Stimulated activated CD8-positive, alpha-beta memory T cell treated with anti-CD3 and anti-CD28 coated beads, Interleukin-2, amount 100 ng/mL, for 1 hour (primary cell): ENCODE results near the gene DOCK9.

Experiments
- DNase-seq, 2 donors: peaks; one replicate each; pipeline ENCODE4 v3.0.0-alpha.2; 2020; ENCODE audit warnings: low read depth in 2 of 2

The DOCK9 gene

GRCh38 chr13:98888222-98888889, 89.5 kb downstream of the DOCK9 start:
- DNase-seq: no peak

DNA sequence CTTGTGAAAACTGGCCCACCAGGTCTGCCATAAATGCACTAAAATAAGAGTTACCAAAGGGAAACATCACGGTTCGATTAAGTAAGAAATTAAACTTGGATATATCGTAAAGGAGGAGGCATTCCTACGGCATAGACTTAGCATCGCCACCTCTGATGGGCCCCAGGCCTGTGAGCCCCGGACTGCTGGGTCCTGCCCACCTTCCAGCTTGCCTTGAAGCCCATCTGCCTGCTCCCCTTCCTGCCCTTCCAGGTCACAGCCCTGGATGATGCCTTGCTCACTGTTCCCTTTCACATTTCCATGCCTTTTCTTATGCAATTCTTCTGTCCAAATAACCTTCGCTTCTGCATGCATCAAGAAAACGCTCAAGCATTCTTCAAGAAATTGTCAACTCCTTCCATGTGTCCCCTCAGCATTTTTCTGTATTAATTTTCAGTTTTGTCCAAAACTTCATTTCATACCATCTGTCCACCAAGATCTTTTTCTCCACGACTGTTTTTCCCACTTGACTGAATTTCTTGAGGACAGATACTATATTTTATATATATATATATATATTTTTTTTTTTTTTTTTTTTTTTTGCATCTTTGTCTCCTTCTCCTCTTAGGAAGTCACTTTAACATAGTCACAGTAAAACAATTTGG, 91.2 kb downstream of the DOCK9 start:
- no peak for DNase-seq

GRCh38 chr13:98885600-98885999, 92.3 kb downstream of the DOCK9 start:
- no peak for DNase-seq

DNA sequence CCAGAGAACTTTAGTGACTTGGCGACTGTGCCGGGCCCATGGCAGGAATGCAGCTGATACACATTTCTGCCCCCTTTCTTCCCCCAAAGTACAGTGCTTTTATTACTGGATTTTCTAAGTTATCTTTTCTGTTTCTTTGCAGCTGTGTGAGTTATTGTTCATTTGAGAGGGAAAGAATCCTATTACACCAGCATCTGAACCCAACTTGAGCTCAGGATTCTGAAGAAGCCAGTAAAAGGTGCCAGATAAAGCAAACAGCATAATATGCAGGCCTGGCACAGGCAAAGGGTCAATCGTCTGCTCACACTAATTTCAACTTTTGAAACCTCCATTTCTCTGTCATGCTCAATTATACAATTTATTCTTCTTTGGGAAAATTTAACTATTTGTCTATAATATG, 93.9 kb downstream of the DOCK9 start:
- DNase-seq: no peak

- DNase-seq: no peak
Measured at GRCh38 chr13:98881390-98881789, 96.5 kb downstream of the DOCK9 start.

DNA sequence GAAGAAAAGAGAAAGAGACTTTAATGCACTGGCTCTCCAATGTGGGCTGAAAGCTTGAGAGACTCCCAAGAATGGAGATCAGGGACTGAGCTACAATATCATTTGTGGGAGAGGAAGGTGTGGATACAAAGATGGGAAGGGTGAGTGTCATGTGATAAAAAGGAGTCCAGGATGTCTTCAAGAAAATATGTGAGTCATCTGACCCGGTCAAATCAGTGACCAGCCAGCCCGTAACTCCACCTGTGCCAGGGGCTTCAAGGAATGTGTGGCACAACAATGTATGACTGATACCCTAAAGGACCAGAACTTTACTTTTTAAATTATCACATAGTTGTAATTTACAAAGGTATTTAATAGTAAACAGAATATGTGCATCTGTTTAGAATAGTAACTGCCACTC, 97.2 kb downstream of the DOCK9 start:
- no peak for DNase-seq

DNA sequence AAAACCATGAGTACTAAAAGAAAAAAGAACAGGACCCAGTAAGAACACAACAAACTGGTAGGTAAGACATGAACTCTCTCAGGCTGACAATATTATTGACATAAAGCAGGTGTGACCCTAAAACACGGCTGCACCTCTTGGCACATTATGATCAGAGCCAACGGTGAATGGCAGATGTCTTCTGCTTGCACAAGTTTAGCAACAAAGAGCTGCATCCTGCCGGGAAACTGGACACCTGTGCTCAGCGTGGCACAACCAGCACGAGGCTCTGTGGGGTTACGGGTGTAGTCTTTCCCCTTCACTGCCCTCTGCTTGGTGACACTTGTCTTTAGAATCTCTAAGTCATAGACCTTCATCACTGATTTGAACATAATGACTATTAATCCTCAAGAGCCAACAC, 97.9 kb downstream of the DOCK9 start:
- no peak for DNase-seq

DNA sequence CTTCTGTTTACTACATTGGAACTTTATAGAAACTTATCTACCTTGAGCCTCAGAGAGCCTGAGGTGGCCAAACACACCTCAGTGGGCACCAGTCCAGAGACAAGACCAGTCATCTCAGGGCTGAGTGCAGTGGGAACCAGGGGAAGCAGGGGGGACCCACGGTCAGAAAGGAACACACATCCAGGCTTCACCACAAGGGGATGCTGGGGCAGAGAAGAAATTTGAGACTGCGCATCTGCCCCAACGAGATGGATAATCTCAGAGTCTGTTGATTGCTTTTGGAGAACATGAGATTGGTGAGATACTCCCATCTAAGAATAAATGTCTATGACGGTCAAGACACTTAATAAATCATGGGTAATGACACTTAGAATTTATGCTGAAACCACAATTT, 98.7 kb downstream of the DOCK9 start:
- no peak for DNase-seq

DNA sequence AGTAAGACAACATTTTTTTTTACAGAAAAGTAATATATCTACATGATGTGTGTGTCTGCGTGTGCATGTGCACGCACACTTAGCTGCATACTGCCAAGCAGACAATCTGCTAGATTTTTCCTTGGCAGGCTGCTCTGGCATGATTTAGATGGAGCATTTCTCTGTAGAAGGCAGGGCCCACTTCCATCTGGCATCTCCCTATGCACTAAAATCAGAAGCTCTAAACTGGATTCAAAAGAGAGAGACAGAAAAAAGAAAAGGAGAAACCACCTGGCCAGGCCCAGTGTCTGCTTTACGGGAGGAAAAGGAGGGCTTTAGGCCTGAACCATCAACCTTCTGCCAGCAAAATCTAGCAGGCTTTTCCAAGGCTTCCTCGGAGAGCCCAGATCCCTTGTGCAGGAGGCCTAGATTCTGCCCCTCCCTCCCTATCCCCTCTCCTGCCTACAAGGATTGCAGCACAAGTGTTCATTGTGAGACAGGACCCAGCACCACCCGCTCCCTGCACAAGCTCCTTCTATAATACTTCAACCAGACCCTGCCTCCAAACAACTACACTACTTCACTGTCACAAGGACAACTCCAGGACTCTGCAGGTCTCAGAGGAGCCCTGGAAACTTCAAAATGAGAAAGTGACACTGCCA, 99.3 kb downstream of the DOCK9 start:
- DNase-seq: no peak

DNA sequence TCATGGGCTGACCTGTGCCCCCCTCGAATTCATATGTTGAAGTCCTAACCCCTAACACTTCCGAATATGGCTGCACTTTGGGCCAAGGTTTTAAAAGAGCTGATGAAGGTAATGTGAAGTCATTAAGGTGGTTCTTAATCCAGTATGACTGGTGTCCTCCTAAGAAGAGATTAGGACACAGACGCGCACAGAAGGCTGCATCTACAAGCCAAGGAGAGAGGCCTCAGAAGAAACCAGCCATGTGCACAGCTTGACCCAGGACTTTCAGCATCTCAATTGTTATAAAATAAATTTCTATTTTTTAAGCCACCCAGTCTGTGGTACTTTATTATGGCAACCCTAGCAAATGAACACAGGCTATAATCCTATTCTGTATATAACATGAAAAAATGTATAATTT, 99.9 kb downstream of the DOCK9 start:
- DNase-seq: no peak

DNA sequence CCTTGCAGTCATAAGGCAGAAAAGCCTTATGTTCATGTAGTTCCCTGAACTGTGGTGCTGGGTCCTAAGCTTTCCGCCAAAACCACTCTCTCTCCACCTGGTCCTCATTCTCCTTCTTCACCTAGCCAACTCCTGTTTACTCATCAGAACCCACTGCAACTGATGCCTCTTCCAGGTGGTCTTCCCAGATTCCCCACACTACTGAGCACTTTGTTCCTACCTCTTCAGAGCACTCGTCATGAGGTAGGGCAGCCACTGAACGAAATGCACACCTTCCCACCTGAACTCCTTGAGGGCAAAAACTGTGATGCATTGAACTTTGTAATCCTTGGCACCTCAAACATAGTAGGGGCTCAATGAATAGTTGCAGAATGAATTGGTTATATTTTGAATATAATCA, 100.4 kb downstream of the DOCK9 start:
- DNase-seq: no peak

DNA sequence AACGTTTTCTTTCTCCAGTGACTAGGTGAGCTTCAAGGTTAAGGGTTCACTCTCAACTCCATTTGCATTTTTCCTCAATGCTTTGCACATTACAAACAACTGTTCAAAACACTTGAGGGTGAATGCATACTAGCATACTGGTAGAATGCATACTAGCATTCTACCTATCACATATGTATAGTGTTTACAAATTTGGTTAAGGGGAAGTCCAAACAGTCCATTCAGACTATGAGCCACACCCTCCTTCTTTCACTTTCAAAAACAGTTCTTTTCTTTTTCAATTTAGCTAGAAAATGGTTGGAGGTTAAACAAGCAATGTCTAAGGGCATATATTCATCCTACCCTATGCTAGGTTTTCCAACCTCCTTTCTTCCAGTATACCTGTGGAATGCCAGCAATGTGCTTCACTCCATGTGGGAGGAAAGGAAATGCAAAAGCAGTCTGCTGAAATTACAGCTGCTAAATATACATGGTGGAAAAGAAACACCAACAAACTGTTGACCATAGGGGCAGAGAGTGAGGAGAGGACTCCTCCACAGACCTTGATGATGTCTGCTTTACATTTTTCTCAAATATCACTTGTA, 102.6 kb downstream of the DOCK9 start:
- DNase-seq: no peak

DNA sequence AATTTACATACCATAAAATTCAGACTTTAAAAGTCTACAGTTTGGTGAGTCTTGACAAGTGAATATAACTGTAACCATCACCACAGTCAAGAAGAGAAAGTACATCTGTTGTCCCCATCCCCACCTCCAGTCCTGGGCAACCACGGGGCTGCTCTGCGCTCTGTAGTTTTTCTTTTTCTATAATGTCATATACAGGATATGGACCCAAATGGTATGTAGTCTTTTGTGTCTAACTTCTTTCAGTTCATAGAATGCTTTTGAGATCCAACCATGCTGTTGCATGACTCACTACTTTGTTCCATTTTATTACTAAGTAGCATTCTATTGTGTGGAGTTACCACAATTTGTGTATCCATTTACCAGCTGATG, 103.9 kb downstream of the DOCK9 start:
- no peak for DNase-seq

DNA sequence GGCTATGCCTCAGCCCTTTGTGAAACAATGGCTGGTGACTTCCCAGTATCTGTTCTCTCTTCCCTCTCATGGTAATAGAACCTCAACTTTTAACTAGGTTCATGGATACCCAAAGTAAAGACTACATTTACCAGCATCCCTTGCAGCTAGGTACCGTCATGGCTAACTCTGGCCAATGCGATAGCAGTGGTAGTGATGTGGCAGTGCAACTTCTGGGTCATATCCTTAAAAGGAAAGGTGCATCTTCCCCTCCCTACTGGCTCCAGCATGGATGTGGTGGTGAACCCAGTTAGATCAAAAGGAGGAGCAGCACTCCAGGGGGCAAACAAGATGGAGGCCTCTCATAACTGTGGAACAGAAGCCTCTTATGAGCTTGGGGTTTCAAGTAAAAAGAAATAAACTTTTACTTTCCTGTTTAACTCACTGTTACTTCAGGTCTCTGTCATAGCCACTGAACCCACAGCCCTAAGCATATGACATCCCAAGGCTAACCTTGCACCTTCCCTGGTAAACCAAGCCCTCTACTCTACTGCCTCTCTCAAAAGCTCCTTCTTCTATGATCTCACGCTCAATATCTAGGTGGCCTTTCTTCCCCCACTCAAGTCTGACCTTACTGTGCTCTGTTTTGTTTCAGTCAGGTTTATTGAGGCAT, 104.4 kb downstream of the DOCK9 start:
- DNase-seq: no peak

DNA sequence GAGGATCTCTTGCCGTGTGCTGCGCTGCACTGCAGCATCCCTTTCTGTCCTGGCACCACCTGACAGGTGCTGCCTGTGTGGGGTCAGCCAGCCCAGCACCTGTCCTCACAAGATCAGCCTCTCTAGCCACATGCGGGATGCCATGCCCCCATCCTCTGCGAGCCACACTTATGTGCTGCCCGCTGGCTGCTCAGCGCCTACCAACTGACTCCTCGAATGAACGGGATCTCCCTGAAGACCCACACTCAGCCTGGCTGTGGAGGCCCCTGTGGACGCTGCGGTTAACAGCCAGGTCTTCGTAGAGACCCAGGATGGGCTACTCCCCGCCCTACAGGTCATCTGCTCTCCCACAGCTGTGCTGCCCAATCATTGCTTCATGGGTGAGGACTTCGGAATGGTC, 106.1 kb downstream of the DOCK9 start:
- DNase-seq: no peak

DNA sequence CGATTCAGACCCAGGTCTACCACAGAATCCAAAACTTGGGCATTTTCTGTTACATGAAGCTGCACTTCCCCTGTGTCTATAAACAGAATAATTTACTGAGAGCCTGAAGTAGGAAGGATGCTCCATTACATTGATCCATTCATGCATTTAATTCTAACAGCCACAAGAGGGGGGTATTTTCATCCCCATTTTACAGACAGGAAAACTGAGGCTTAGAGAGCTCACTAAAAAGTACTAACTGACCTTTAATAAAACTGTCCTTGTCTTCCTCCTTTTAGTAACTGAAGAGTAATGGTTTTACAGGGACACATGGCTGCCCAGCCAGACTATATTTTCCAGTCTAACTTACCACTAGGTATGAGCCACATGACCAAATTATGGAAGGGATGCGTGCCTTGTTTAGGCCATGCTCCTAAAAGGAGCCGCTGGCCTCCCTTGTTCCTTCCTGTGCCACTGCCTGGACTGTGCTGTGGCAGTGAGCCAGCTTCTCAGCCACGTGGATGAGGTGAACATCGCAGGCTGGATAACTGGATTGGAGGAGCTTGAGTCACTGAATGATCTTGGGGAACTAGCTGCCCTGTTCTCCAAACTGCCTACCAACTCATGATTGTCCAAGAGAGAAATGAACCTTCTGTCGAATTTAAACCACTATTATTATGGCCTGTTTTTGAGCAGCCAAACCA, 108.3 kb downstream of the DOCK9 start:
- no peak for DNase-seq

GRCh38 chr13:98868932-98869331, 108.9 kb downstream of the DOCK9 start:
- no peak for DNase-seq

GRCh38 chr13:98866882-98867281, 111.0 kb downstream of the DOCK9 start:
- no peak for DNase-seq

DNA sequence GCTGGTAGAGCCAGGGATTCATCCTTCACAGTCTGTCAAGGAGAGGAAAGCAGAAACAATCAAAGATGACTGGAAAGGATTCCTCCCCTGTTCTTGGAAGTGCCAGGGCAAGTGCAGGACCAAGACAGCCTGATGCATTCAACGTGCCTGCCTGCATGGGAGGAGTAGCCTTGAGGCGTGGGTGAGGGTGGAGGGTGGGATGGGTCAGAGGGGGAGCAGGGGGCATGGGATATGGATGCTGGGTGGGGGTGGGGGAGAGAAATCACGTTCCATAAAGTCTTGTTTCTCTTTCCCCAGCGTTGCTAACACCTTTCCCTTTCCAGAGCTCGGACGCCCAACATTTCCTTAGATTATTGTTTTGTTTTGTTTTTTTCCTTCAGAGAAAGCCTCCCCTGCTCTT, 117.4 kb downstream of the DOCK9 start:
- DNase-seq: no peak

DNA sequence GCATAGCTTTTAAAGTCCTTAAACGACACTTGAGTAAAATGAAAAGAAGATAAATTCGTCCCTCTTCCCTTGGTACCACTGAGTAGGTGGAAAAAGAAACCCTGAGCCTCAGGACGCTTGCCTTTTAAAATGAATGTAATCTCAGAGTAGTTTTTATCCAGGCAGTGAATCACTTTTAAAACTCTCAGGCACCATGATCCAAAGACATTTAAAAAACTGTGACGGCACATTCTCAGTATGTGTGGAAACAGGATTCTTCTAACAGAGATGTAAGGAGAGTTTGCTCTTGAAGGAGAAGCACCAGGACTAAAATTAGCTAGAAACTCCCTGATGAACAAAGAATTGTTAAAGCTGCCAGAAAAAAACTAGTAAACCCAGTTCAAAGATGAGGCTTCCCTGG, 119.7 kb downstream of the DOCK9 start:
- no peak for DNase-seq

DNA sequence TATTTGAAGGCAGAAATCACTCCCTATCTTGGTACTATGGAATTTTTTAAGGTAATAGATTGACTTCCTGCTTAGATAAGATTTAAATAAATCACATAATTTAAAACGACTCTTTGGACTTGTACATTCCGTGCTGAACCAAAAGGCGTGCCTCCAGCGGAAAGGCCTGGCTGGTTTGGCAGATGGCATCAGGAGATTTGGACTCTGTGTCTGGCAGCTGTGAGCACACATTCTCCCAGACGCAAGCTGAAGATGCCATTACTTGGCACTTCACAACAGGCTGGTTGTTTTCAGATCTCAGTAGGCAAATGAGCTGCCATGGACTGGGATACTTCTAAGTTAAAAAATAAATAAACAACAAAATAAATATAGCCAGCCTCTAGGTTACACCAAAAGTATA, 120.9 kb downstream of the DOCK9 start:
- DNase-seq: no peak

DNA sequence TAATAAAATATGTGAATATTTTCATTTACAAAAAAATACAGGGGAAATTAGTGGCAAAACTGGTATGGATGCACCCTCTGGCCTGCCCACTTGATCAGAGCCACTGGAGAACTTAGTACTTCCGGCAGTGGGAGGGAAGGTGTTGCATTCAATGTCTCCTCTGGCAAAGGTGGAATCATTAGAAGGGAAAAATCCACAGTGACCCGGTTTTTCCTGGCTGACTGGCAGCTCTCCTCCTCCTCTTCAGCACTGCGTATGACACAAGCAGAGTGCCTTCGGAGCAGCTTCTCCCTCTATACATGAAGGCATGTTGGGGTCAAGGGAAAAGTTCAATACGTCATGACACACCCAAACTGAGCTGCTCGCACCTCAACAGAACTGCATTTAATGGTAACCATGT, 123.4 kb downstream of the DOCK9 start:
- DNase-seq: no peak
